ENCODE results near the gene ELF3.
A peak's percentile ranks its signal among the peaks of the same experiment; 100 is the strongest.
"Not testable (repeated sequence)": the region's sequence is repeated elsewhere in the genome, so short reads cannot be mapped to it uniquely, and the experiment has no call there.

Gene ELF3

GRCh38 chr1:202010180-202011015, at the start of gene ELF3:
TSS of gene ELF3 (plus strand) at chr1:202010587. CDS start at chr1:202011137, 550 bp downstream.
- DNase-seq: no peak

- DNase-seq: not testable (repeated sequence)
These were observed 48.0 kb upstream of the ELF3 start for GRCh38 chr1:201962382-201962781.

- DNase-seq: no peak
These were observed 46.1 kb upstream of the ELF3 start for GRCh38 chr1:201964261-201964660.

DNA sequence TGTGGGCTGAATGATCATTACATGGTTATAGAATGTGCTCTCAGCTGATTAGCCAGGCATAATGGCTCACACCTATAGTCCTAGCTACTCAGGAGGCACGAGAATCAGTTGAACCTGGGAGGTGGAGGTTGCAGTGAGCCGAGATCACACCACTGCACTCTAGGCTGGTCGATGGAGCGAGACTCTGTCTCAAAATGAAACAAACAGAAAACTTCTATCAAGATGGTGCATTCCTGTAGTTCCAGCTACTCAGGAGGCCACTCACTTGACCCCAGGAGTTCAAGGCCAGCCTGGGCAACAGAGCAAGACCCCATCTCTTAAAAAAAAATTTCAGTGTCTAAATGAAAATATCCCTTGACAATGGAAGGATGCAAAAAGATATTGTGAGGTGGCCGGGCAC, 44.2 kb upstream of the ELF3 start:
- no peak for DNase-seq

GRCh38 chr1:201968202-201968925, 42.0 kb upstream of the ELF3 start:
- no peak for DNase-seq

- DNase-seq: no peak
These were observed 39.8 kb upstream of the ELF3 start for GRCh38 chr1:201970334-201971159.

- DNase-seq: peak; percentile 72
These were observed 28.2 kb upstream of the ELF3 start for GRCh38 chr1:201982082-201982622.

GRCh38 chr1:201982623-201983379, 27.6 kb upstream of the ELF3 start, which contains the start of gene RNPEP:
TSS of gene RNPEP (plus strand) at chr1:201982648. CDS start at chr1:201982667, 19 bp downstream.
- DNase-seq: peak; percentile 57

DNA sequence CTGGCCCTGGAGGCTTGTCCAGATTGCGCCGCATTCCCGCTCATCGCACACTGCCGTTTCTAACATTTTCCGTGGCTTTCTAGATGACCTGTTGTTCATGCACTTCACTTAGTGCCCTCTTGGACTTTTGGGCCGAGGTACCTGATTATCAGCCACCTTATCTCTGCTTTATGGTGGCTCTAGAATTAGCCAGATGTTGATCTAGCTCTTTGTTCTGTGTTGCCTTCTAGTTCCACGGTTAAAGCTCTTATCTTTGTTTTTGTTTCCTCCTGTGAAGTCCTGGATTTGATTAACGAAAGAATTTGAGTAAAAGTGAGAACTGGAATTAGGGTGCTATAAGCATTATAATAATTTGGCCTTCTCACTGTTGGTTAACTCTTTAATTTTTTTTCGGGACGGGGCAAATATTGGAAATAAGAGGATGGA, 27.0 kb upstream of the ELF3 start:
- peak; percentile 30 for DNase-seq

- no peak for DNase-seq
These were observed 25.9 kb upstream of the ELF3 start for GRCh38 chr1:201984446-201984845.

- DNase-seq: no peak
These were observed 25.0 kb upstream of the ELF3 start for GRCh38 chr1:201985355-201985754.

DNA sequence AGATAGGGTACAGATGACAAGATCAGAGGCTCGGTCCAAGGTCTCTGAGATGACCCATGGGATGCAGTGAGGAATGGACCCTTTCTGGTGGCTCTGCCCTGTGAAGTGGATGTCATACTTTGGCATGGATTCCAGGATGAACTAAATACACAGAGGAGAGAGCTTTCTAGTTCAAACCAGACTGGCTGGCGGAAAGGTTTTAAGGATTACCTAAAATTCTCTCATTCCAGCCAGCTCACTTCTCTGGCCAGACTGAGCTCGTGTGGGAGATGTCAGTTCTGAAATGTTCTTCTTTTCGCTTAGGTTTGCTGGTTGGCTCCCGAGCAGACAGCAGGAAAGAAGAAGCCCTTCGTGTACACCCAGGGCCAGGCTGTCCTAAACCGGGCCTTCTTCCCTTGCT, 21.8 kb upstream of the ELF3 start:
- DNase-seq: no peak

GRCh38 chr1:201989354-201990128, 20.8 kb upstream of the ELF3 start:
- no peak for DNase-seq

DNA sequence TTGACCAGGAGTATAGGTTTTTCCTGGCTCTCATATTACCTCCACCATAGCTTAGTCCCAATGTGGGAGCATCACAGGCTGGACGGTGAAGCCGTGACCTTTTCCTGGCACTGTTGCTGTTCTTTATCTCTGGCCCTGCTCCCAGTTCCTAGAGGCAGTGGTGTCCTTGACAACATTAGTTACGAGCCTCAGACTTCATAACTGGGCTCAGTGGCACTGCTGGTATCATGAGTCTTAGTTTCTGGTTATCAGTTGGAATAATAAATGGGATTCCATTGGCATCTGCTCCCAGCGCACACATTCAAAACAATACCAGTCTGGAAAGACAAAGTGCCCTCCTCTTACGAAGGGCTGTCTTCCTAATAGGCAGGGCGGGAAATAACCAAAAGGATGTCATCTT, 20.0 kb upstream of the ELF3 start:
- no peak for DNase-seq

DNA sequence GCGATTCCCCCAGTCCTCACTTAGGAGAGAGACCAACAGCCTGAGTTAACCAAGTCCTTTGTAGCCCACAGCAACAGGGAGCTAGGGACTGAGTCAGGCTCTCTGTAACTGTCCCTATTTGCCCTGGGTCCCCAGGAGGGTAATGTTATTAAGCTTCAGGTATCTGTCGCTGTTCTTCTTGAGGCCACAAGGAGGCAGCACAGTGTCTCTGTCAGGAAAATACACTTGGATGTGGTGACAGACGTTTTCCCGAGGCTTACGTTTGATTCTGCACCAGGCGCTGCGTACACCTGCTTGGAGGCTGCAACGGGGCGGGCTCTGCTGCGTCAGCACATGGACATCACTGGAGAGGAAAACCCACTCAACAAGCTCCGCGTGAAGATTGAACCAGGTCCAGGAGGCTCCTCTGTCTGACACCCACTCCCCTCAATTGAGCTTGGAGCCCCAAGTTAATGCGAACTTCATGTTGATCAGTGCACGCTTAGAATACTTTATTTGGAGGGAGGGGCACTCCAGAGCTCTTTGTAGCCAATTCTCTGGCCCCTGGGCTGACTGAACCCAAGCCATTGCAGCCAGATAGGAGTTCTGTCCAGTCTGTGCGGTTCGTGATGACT, 10.7 kb upstream of the ELF3 start:
- peak; percentile 33 for DNase-seq

DNA sequence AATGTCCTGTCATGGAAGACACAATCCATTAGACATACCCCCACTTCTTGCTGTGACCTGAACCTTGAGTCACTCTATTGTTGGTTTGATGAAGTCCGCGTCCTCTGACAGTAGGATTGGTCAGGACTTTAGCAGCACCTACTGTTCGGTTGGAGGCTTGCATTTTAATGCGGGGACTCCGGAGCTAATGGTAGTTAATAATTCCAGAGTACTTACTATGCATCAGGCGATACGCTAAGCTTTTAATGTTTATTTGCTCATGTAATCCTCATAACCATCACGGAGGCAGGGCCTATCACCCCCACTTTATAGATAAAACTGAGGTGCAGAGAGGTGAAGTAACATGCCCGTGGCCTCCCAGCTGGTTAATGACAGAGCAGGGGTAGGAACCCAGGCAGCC, 7.9 kb upstream of the ELF3 start:
- no peak for DNase-seq

GRCh38 chr1:202004711-202005110, 5.7 kb upstream of the ELF3 start:
- DNase-seq: no peak

DNA sequence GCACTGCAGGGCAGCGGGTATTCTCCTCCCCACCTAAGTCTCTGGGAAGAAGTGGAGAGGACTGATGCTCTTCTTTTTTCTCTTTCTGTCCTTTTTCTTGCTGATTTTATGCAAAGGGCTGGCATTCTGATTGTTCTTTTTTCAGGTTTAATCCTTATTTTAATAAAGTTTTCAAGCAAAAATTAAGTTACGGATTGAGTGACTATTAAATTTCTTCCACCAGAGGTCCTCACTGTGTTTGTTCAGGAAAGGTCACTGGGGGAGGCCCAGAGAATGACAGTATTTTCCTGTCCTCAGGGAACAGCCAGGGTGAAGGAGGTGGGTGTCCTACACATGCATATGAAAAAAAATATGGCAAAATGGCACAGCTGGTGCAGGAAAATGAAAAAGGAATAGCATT, 4.4 kb upstream of the ELF3 start:
- DNase-seq: no peak

- DNase-seq: no peak
These were observed 3.1 kb upstream of the ELF3 start for GRCh38 chr1:202007304-202007703.

GRCh38 chr1:202007805-202008489, 2.4 kb upstream of the ELF3 start:
- DNase-seq: no peak

Data from CD4-positive, alpha-beta T cell treated with Interleukin-17A for 1 hour (primary cell).